ENCODE measurements around the gene ZNF341.

The ZNF341 gene

DNA sequence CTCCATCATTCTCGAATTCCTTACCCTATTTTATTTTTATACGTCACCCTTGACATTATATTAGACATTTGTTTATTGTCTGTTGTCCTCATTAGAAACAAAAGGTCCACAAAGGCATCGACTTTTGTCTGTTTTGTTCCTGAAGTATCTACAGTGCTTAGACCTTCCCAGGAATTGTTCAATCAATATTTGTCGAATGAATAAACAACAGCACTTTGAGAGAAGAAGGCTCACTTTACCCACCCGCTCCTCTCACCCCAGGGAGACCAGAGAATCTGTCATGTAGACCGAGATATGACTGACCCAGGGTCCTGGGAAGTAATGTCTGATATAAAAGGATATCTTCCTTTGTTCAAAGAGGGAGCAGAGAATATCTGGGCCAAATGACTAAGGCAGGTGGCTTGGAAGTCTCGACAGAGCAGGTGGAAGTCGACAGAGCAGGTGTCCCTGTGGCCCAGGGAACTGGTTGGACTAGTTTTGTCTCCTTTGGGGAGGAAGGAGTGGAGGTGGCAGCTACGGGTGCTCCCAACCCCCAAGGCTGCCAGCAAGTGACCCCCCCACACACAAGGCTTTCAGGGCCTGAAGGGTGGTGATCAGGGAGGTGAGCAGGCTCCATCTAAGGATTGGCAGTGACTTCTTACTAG is 64.6 kb downstream of the ZNF341 start:
- DNase-seq (ENCODE audit: low spot score), result no peak

DNA sequence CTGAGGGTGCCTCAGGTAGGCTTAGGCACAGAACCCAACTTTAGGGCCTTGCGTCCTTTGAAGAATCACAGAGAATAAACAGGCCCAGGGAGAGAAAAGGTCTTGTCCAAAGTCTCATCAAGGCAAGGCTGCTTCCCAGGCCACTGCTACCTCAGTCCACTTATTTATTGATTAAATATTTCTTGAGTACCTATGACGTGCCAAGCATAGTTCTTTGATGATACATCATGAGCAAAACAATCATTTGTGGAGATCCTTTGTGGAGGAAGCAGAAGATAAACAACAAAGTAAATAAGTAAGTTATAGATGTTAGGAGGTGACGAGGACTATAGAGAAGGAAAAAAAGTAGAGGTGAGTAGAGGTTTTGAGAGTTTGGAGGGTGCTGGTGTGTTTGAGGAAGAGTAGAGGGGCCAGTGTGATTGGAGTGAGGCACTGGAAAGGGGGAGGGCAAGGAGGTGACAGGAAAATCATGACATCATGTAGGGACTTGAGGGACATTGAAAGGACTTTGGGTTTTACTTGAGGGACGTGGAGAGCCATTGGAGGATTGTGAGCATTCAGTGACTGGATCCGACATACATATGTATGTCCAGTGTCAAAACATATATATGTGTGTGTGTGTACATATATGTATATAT is 65.2 kb downstream of the ZNF341 start:
- DNase-seq (ENCODE audit: low spot score), result no peak

DNA sequence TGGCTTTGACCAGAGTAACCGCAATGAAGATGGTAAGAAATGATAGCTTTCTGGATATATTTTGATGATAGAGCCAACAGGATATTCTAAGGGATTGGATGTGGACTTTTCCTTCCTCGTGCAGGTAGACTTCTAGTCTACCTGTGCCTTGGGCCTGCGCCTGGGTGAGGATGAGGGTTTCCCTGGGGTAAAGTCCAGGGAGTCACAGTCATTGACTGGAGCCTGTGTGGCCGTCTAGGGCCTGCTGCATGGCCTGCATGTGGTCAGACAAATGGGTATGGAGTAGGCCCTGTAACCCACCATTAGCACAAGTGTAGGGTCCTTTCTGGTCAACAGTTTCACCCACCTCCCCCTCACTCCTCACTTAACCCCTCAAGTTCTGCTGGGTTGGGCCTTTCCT is 66.6 kb downstream of the ZNF341 start:
- no peak for DNase-seq (ENCODE audit: low spot score)

DNA sequence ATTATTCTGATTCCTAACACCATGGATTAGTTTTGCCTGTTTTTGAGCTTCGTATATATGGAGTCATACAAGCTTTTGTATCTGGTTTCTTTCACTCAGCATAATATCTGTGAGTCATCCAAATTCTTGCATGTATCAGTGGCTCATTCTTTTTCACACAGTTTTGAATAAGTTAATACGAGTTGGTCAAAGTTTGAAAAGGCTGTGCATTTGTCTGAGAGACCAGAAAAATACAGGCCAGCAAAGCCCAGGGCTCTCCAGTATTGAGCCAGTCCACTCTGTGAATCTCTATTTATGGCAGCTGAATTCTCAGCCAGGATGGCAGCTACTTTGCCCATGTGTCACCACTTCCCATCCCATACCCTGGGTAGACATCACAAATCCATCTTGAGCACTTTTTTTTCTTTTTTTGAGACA is 72.1 kb downstream of the ZNF341 start:
- DNase-seq (ENCODE audit: low spot score), result no peak

DNA sequence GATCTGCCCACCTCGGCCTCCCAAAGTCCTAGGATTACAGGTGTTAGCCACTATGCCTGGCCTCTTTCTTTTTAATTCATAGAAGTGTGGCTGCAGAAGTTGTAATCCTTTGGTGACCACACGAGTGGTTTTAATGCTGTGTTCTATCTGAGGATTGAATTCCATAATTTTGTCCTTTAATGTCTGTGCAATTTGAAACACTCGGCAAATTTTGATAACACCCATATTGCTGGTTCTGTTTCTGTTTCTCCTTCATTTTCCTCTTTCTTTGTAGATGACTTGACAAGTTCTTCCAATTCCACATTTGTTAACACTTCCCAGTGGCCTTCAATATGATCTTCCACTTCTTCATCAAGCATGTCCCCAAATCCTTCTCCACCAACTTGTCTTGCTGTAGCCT is 76.6 kb downstream of the ZNF341 start:
- no peak for DNase-seq (ENCODE audit: low spot score)

DNA sequence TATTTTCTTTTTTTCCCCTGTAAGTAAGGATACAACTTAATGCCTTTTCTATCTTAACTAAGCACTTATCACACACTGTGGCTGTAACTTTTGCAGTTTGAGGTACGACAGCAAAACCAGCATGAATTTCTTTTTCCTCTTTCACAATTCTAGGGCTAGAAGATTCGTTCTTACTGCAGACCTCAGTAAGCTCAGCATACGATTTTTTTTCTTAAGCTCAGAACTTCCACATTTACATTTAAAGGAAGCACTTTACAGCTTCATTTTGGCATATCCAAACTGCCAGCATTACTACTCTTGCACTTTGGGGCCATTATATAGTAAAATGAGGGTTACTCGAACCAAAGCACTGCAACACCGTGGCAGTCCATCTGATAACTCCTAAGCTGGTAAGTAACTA is 78.5 kb downstream of the ZNF341 start:
- no peak for DNase-seq (ENCODE audit: low spot score)

DNA sequence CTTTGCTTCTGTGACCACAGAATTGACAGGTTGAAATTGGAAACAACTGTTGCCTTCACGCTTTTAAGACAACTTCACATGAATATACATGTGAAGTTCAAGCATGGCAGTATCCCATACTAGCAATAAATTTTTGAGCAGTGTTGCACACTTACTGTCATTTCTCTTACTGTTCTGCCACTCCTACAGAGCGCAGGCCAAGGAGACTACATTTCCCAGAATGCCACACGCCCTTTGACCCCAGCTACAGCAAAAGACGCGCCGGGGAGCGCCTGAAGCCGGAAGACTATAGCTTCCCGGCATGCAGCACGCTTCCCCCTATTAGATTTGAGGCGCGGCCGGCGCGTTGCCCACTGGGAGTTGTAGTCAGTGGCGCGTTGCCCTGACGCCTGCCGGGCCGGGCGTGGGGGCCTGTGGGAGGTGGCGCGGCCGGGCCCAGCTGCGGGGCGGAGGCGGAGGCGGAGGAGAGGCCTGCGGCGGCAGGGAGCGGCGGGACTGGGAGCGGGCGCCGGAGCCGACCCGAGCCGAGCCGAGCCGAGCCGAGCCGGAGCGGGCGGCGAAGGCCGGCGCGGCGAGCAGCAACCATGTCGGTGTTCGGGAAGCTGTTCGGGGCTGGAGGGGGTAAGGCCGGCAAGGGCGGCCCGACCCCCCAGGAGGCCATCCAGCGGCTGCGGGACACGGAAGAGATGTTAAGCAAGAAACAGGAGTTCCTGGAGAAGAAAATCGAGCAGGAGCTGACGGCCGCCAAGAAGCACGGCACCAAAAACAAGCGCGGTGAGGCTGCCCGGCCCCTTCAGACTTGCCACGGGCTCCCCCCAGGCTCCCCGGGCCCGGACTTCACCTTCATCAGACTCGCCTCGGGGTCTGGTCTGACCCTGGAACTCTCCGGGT is 79.3 kb downstream of the ZNF341 start, which contains the start of gene CHMP4B:
TSS of gene CHMP4B (plus strand) at position 464 of the 891 bp plus-strand sequence. CDS start at position 585, 121 bp downstream.
- DNase-seq (ENCODE audit: low spot score), result peak; percentile 99

DNA sequence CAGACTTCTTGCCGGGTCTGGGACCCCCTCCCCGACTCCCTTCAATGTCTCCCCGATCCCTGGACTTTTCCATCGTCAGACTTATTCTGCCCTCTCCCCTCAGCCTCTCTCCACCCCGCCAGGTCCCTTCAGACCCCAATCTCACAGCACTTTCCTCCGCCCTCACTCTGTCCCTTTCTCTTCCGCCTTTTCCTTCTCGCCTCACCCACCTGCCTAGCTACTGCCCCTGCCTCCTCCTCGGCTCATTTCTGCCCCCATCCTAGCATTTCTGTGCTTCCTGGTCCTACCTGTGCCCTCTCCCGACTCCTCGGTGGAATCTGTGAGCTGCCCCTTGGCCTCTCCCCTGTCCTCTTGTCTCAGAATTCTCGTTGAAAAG is 80.0 kb downstream of the ZNF341 start:
- no peak for DNase-seq (ENCODE audit: low spot score)

DNA sequence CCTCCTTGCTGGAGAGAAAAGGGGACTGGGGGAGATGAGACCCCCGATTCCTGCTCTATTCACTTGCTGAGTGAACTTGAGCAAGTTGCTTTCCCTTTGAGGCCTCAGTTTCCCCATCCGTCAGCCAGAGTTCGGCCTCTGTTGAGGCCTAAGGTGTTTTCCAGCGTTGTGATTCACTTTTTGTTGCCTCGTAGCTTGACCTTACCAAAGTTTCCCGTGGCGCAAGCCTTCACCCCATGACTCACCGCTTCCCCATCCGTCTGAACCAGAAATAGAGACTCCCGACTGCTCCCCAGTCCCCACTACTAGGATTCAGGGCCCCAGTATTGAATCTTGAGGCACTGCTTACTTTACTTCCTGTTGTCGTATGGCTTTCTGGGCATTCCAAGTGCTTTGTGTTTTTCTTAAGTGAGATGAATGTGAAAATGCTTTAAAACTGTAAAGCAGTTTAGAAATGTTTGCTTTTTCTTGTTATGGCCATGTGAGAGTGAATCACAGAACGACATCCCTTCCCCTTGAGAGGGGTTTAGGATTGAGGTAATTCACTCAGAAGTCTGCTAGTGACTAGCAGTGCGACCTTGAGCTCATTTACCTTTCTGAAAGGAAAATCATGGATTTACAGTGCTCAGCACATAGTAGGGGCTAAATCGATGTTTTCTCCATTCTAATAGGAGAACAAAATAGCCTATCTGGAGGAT is 80.5 kb downstream of the ZNF341 start:
- DNase-seq (ENCODE audit: low spot score), result no peak

DNA sequence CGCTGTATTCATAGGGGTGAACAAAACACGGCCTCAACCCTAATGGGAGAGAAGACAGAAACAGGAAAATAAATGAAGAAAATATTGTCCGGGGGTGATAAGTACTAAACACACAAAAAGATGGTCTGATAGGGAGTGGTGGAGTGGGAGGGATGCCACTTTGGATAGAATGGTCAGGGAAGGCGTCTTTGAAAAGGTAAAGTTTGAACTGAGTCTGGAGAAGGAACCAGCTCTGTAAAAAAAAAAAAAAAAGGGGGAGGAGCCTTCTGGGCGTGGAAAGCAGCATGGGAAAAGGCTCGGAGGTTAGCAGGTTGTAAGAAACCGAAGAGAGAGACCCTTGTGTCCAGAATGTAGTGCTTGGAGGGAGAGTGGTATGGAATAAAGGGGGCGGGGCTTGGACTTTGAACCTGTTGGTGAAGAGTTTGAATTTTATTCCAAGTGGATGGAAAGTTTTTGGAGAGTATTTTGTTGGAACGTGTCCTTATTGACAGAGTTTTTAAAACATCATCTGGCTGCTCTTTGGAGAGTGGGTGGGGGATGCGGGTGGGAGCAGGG is 81.2 kb downstream of the ZNF341 start:
- DNase-seq (ENCODE audit: low spot score), result no peak

DNA sequence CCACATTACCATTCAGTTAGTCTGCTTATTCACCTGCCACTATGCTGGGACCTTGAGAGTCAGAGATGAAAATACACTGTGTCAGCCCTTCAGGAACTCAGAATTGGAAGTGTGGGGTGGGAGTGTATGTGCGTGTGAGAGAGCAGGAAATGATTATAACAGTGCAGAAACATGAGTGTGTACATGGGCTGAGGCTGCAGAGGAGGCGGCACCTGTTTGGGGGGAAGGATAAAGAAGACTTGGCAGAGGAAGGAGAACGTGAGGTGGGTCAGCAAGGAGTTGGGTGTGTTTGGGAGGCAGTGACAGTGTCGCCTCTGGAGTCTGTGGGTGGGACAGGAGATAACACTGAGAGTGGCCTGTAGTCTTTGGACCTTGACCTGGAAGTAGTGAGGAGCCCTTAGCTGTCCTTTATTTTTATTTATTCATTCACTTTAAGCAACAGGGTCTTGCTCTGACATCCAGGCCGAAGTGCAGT is 82.5 kb downstream of the ZNF341 start:
- DNase-seq (ENCODE audit: low spot score), result no peak

DNA sequence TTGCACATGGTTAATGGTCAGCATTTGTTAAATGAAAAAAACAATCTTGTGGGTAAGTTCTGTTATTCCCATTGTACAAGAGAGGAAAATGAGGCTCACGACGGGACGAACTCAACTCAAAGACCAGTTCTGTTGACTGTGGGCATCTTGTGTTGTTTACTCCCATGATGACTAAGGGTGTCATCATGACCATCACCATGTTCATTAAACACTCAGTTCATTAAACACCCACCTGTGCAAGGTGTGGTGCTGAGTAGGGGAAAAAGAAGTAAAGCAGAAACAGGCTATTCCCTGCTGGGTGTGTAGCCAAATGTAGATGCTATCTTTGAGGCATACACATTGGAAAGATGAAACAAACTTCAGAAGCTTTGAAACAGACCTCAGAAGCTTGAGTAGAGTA is 83.9 kb downstream of the ZNF341 start:
- no peak for DNase-seq (ENCODE audit: low spot score)

DNA sequence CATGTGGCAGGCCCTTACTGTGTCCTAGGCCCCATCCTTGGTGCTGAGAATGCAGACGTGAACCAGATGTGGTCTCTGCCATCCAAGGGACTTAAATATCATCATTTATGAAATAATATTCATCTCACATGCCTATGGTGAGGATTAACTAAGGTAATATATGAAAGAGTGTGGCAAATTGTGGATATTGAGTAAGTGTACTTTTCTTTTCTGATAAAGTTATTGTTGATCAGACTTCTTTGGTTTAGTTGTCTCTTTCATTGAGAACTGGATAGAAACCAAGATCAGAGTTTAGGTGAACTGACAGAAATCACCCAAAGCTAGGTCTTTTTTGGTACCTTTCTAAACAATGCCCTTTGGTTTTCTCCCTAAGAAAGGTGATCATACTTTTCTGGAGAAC is 84.4 kb downstream of the ZNF341 start:
- no peak for DNase-seq (ENCODE audit: low spot score)

DNA sequence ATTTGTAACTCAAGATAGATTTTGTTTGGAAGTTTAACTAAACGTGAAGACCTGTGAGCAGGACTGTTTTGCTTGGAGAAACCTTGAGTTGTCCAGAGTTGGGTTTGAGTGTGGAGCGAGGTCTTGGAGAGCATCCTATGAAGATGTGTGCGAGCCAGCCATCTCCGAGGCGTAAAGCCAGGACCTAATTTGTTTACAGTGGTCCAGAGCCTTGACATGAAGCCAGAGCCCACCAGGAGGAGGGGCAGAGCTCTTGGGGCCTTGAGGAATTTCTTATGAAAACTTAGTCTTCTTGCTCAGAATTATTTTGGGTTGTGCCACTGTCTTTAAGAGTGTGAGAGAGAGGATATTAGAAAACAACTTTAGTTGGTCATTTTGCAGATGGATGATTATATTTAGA is 85.6 kb downstream of the ZNF341 start:
- no peak for DNase-seq (ENCODE audit: low spot score)

DNA sequence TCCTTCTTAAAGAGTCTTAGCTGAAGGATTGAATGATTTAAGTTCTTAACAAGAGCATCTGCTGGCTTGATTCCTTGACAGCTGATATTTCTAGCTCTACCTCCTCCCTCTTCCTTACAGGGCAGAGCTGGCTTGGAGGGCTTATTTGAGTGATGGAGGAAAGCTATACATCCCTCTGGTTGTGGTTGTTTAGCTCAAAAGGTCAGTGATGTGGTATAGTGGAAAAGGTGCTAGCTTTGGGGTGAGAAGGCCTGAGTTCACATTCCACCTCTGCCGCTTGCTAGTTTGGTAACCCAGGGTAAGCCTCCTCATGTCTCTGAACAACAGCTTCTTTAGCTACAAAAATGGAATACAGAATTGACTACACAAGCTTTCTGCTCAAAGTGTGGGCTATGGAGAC is 87.7 kb downstream of the ZNF341 start:
- no peak for DNase-seq (ENCODE audit: low spot score)

DNA sequence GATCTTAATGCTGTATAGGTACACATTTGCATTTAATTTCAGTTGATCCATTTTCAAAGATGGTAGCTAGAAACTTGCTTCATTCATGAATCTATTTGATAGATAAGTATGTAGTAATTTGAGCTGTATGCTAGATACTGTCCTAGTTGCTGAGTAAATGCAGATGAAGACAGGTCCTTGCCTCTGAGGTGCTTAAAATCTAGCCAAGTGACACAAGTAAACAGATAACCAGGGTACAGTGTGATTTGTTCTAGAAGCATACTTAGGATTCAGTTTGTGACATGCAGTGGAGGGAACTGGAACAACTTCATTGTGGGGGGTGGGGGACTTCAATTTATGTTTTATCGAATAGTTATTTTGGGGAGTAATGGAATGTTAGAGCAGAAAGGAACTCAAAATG is 88.6 kb downstream of the ZNF341 start:
- no peak for DNase-seq (ENCODE audit: low spot score)

DNA sequence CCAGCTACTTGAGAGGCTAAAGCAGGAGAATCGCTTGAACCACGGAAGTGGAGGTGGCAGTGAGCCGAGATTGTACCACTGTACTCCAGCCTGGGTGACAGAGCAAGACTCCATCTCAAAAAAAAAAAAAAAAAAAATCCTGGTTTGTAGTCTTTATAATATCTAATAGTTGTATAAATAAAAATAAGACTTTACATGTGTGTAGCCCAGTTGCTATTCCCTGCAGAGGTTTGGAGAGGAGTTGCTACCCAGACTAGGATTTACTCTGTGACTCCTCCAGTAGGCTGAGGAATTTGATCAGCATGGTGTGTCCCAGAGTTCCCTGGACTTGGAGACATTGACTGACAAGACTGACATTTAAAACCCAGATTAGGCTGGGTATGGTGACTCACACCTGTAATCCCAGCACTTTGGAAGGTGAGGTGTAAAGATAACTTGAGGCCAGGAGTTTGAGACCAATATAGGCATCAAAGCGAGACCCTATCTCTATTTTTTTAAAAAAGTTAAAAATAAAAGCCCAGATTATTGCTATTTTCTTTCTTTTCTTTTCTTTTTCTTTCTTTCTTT is 89.6 kb downstream of the ZNF341 start:
- DNase-seq (ENCODE audit: low spot score), result no peak

DNA sequence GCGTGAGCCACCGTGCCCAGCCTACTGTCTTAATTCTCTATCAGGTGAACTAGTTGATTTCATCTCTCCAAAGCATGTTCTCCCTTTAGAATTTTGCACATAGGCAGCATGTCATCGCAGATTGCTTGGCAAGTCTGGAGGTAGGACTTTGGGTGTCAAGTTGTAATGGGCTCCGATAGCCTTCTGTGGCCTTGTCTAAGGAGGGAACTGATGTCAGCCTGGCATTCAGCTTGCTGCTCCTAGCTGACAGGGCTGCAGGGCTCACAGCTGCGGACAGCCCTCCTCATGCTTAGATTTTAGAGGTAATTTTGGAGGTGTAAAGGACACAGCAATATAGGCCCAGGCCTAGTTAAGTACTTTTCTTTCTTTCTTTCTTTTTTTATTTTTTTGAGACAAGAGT is 90.6 kb downstream of the ZNF341 start:
- DNase-seq (ENCODE audit: low spot score), result no peak

DNA sequence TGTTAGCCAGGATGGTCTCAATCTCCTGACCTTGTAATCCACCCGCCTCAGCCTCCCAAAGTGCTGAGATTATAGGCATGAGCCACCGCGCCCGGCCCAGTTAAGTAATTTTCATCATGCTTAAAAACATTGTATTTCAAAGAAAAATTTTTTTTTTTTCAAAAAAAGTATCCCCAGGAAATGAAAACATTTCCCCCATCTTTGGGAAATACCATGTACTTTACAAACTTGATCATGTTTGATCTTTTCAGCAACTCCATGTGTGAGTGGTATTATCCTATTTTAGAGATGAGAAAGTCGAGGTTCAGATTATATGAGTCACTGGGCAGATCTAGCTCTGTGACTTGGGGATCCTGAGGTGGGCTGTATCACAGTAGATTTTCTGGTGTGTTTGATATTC is 91.2 kb downstream of the ZNF341 start:
- DNase-seq (ENCODE audit: low spot score), result no peak

DNA sequence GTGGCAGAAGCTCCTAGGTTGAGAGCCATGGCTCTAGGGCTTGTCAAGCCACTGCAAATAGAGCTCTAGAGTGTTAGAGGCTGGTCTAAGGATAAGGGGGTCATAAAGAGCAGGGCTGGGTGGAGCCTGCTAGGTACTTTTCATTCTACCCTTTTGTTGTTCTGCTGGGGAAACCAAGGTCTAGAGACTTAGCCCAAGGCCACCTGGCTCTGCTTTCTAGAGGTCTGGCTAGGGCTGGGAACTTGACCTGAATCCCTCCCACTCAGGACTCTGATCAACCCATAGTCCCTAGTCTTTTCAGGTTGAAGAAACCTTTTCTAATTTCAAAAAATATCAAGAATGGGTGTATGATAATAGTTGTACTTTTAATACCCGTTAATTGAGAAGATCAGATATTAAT is 93.1 kb downstream of the ZNF341 start:
- no peak for DNase-seq (ENCODE audit: low spot score)

DNA sequence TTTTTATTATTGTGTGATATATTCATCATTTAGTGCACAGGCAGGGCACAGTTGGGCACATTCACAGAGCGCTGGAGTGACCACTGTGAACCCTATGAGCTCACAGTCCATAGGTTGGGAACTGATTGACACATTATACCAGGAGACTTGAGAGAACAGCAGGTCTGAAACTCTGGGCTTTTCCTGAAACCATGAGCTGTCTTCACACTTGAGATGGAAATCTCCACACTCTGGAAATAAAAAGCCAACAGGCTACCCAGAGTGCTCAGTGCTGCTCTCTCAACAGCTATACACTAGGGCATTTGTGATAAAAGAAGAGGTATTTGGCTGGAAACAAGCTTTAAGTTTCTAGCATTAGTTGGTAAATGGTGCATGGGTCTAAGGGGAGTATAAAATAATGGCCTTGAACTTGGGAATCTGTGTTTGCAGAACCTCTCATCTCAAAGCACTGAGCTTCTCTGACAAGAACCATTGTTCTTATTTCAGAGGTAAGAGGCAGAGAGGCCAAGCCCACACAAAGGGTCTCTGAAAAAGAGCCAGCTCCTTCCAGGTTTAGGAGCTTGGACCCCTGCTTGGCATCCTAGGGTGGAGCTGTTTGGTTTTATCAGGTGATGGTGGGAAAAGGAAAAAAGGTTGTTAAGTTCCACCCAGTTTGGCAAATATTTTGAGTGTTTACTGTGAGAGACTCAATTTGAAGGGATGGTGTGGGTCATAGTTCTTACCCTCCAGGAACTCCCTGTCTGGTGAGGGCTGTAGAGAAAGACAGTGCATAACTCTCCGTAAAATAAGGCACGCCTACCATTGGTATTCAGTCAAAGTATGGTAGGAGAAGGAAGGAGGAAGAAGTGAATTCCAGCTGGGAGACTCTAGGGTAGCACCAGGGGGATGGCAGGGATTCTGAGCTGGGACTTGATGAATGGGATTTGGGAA is 93.8 kb downstream of the ZNF341 start:
- no peak for DNase-seq (ENCODE audit: low spot score)

Data from D341Med (cell line).